LNCaP clone FGC (cell line): ENCODE measurements around the gene PLXNA4.

Source experiments
- DNase-seq: peaks from one replicate; pipeline ENCODE4 v3.0.0-alpha.2; 2011; ENCODE audit warnings: low read depth
- H3K4me3 ChIP-seq: 2 replicates; pipeline ENCODE4 v1.5.1; 2011; ENCODE audit warnings: mild to moderate bottlenecking, low read depth, low read length, control low read depth
- TF ChIP-seq, protein P1 (sequence below): IDR thresholded peaks from 2 replicates; pipeline ENCODE4 v1.5.1; 2012; ENCODE audit warnings: mild to moderate bottlenecking; ENCODE audit not compliant: control insufficient read depth, insufficient read depth; ENCODE audit errors: extremely low read depth

PLXNA4 gene

DNA sequence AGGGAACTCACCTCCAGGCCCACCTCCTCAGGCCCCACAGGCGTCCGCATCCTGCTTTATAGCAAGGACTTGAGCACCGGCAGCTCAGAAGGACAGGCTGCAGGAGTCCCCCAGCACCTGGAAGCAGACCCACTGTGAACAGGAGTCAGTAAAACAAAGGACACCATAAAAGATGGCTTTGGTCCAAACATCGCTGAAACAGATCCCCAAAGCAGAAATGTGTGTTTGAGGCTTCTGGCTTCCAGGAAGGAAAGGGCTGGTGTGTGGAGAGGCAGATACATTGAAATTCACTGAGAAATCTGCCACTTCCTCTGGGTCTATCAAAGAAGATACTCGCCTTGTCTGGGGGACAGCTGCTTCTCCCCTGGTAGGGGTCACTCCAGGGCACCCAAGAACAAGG lies 286.2 kb downstream of the PLXNA4 start:
- TF ChIP-seq, protein P1, sequence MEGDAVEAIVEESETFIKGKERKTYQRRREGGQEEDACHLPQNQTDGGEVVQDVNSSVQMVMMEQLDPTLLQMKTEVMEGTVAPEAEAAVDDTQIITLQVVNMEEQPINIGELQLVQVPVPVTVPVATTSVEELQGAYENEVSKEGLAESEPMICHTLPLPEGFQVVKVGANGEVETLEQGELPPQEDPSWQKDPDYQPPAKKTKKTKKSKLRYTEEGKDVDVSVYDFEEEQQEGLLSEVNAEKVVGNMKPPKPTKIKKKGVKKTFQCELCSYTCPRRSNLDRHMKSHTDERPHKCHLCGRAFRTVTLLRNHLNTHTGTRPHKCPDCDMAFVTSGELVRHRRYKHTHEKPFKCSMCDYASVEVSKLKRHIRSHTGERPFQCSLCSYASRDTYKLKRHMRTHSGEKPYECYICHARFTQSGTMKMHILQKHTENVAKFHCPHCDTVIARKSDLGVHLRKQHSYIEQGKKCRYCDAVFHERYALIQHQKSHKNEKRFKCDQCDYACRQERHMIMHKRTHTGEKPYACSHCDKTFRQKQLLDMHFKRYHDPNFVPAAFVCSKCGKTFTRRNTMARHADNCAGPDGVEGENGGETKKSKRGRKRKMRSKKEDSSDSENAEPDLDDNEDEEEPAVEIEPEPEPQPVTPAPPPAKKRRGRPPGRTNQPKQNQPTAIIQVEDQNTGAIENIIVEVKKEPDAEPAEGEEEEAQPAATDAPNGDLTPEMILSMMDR: no peak
- no peak overlapping the region for H3K4me3 ChIP-seq
- DNase-seq: no peak

DNA sequence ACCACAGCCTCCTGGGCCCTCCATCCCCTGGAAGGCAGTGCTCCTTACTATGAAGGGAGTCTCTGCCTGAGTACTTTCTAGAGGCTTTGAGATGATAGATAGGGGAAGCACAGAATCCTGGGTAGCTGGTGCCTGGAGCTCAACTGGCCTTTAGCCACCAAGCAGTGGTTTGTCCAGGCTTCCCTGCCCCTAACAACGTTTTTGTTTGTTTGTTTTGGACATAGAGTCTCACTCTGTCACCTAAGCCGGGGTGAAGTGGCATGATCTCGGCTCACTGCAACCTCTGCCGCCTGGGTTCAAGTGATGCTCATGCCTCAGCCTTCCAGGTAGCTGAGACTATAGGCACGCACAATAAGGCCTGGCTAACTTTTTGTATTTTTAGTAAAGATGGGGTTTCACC lies 289.4 kb downstream of the PLXNA4 start:
- TF ChIP-seq, protein P1: no peak
- H3K4me3 ChIP-seq: no peak overlapping the region
- peak; percentile 28 for DNase-seq

DNA sequence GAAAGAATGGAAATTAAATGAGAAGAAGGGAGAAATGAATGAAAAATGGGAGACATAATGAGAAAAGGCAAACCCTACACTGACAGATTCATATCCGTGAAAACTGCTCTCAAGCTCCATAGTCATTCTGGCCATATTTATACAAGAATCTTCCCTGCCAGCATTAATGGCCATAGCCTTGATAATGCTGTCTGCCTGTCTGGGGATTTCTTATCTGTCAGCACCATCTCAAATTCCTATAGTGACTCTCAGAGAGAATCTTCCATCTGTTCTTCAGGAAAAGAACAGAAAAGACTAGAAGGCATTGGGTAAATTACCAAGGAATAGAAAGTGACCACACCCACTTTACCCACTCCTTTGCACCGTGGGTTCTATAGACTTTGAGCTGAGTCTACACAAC lies 295.9 kb downstream of the PLXNA4 start:
- H3K4me3 ChIP-seq: no peak overlapping the region
- TF ChIP-seq, protein P1: no peak
- DNase-seq: no peak

DNA sequence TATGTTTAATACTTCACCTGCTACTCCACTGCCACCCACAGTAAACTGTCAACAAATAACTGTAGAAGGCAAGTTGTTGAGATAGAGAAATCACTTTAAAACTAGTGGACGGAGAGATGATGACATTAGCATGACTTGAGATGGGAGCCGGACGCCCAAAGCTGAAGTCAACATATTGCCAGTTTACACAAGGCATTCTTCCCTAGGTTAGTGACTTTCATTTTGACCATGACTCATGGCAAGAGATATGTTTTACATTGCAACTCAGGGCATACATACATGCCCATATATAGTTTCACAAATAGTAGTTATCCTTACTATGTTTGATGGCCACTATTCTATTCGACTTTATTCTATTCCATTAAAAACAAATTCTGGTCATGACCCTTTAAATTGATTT lies 296.6 kb downstream of the PLXNA4 start:
- no peak for DNase-seq
- TF ChIP-seq, protein P1: no peak
- no peak overlapping the region for H3K4me3 ChIP-seq

DNA sequence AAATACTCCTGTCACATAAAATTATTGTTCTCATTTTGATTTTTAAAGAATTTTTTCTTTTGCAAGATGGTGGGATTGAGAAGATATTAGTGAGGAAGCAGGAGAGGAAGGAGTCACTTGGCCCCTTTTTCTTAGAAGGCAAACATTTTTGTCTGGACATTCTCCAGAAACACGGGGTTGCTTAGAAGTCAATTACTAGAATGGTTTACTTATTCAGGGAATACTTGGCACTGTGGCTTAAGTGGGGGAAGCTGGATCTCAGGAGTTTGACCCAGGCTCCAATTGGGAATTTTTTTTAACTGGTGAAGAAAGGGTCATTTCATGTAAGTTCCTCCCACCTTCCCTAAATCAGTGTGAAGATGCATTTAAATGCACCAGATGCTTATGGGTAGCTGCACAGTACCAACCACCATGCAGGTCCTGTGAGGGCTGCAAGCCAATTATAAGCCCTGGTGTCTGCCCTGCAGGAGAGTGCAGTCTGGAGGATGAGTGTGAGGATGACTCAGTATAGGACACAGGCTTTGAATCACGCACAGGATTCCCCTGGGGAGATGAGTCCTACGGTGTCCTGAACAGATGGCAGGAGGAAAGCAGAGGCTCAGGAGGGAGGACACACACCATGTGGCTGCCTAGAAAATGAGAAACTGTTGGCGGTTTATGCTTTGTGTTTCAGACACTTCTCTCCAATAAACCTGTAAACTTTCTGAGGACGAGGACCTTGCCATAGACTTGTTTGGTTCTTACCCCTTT lies 299.1 kb downstream of the PLXNA4 start:
- no peak overlapping the region for H3K4me3 ChIP-seq
- no peak for DNase-seq
- TF ChIP-seq, protein P1: no peak

DNA sequence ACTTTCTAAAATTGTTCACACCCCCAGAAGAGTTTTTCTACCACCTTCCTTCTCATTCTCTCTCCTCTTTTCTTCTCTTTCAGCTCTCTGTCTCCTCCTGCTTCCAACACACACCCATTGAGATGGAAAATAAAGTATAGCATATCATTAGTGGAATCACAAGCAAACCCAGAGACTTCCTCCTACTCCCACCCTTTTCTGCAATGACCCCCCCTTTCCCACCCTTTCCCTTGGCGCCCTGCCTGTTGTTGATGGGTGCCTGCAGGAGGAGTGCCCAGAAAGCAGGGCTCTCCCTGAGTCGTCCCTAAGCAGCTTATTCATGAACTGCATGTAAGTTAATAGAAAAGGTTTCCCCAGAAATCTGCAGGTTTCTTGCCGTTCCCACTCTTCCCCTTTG lies 300.0 kb downstream of the PLXNA4 start:
- TF ChIP-seq, protein P1: no peak
- H3K4me3 ChIP-seq: no peak overlapping the region
- DNase-seq: no peak
